ENCODE measurements around the gene LRRTM4.

GRCh38 chr2:77348821-77349220 is 173.4 kb downstream of the LRRTM4 start:
- no peak for TF ChIP-seq CTCF (IDR thresholded peaks at IDR 0.05)
- TF ChIP-seq POLR2A (IDR thresholded peaks at IDR 0.05), result no peak

All from thyroid gland (tissue), 4 donors.